WERI-Rb-1 (cell line): ENCODE data around the gene NOC4L.

Experiments
- DNase-seq: peaks from one replicate; pipeline ENCODE4 v3.0.0-alpha.2; 2020
- H3K27ac ChIP-seq: fragments of 250-450 bp; sonication (Bioruptor Pico); 2 replicates; pipeline ENCODE4 v1.5.1; 2020; ENCODE audit warnings: mild to moderate bottlenecking, moderate library complexity
- H3K27me3 ChIP-seq: fragments of 250-450 bp; sonication (Bioruptor Pico); 2 replicates; pipeline ENCODE4 v1.5.1; 2021; ENCODE audit warnings: mild to moderate bottlenecking, low read depth, moderate library complexity; ENCODE audit not compliant: insufficient read depth, severe bottlenecking
- H3K36me3 ChIP-seq: fragments of 250-450 bp; sonication (Bioruptor Pico); 2 replicates; pipeline ENCODE4 v1.5.1; 2020; ENCODE audit warnings: mild to moderate bottlenecking, moderate library complexity
- H3K4me3 ChIP-seq: 2 replicates; pipeline ENCODE4 v1.5.1; 2011; ENCODE audit warnings: low read depth, mild to moderate bottlenecking, control low read depth, low read length
- H3K9me3 ChIP-seq: fragments of 250-450 bp; sonication (Bioruptor Pico); 2 replicates; pipeline ENCODE4 v1.5.1; 2021; ENCODE audit warnings: mild to moderate bottlenecking, moderate library complexity; ENCODE audit not compliant: severe bottlenecking
- CTCF ChIP-seq: IDR thresholded peaks from 2 replicates; pipeline ENCODE4 v1.5.1; 2011; ENCODE audit warnings: low read depth, mild to moderate bottlenecking, control low read depth, inconsistent platforms, low read length

Gene NOC4L

GRCh38 chr12:132103542-132104308 is 40.5 kb upstream of the NOC4L start:
- H3K27ac ChIP-seq = no peak overlapping the region
- TF ChIP-seq CTCF = no peak
- H3K27me3 ChIP-seq = no peaks in the 10 kb centered on the region
- peaks cover 16% of the 10 kb centered on the region for H3K36me3 ChIP-seq
- no peak for DNase-seq
- no peaks in the 10 kb centered on the region for H3K9me3 ChIP-seq
- no peak overlapping the region for H3K4me3 ChIP-seq

GRCh38 chr12:132105467-132105866 is 38.8 kb upstream of the NOC4L start:
- no peaks in the 10 kb centered on the region for H3K27me3 ChIP-seq
- H3K27ac ChIP-seq = no peak overlapping the region
- no peak for DNase-seq
- no peaks in the 10 kb centered on the region for H3K9me3 ChIP-seq
- H3K36me3 ChIP-seq = peaks cover 19% of the 10 kb centered on the region
- no peak overlapping the region for H3K4me3 ChIP-seq
- TF ChIP-seq CTCF = no peak

GRCh38 chr12:132106921-132107320 is 37.3 kb upstream of the NOC4L start:
- Histone ChIP-seq H3K4me3 (no peak overlapping the region), H3K27ac (no peak overlapping the region), H3K27me3 (no peaks in the 10 kb centered on the region), H3K36me3 (peaks cover 22% of the 10 kb centered on the region), H3K9me3 (no peaks in the 10 kb centered on the region)
- TF ChIP-seq CTCF = no peak
- no peak for DNase-seq

- Histone ChIP-seq H3K27me3 (no peaks in the 10 kb centered on the region), H3K36me3 (peaks cover 27% of the 10 kb centered on the region), H3K27ac (no peak overlapping the region), H3K4me3 (no peak overlapping the region), H3K9me3 (no peaks in the 10 kb centered on the region)
- no peak for DNase-seq
- TF ChIP-seq CTCF = no peak
Measured at GRCh38 chr12:132108211-132108832, 35.9 kb upstream of the NOC4L start.

GRCh38 chr12:132109741-132110140 is 34.5 kb upstream of the NOC4L start:
- H3K9me3 ChIP-seq = no peaks in the 10 kb centered on the region
- H3K27ac ChIP-seq = no peak overlapping the region
- no peak overlapping the region for H3K4me3 ChIP-seq
- DNase-seq = no peak
- no peak for TF ChIP-seq CTCF
- H3K27me3 ChIP-seq = no peaks in the 10 kb centered on the region
- peaks cover 35% of the 10 kb centered on the region for H3K36me3 ChIP-seq
